Activated CD4-positive, CD25-positive, alpha-beta regulatory T cell treated with anti-CD3 and anti-CD28 coated beads, Interleukin-2, amount 50 U/mL, for 16 hours (primary cell): ENCODE data around the gene PROM1.

ENCODE experiments used
- DNase-seq: peaks from one replicate; pipeline ENCODE4 v3.0.0-alpha.2; 2020; ENCODE audit warnings: low read depth, low spot score

The PROM1 gene

GRCh38 chr4:16083241-16084191 lies at the start of gene PROM1:
Gene PROM1 (minus strand): TSS chr4:16084023. CDS start chr4:16075906, 8,117 bp downstream.
- no peak for DNase-seq

GRCh38 chr4:16133406-16133805 lies 49.6 kb upstream of the PROM1 start:
- DNase-seq = no peak

GRCh38 chr4:16131293-16131692 lies 47.5 kb upstream of the PROM1 start:
- no peak for DNase-seq

- DNase-seq = no peak
These were observed 45.5 kb upstream of the PROM1 start for GRCh38 chr4:16129336-16129735.

GRCh38 chr4:16126714-16127113 lies 42.9 kb upstream of the PROM1 start:
- no peak for DNase-seq

- no peak for DNase-seq
These were observed 42.0 kb upstream of the PROM1 start for GRCh38 chr4:16125571-16126445.

GRCh38 chr4:16124232-16124631 lies 40.4 kb upstream of the PROM1 start:
- DNase-seq = no peak

- no peak for DNase-seq
These were observed 39.7 kb upstream of the PROM1 start for GRCh38 chr4:16123356-16124084.

- DNase-seq = no peak
These were observed 39.0 kb upstream of the PROM1 start for GRCh38 chr4:16122784-16123183.

- no peak for DNase-seq
These were observed 38.5 kb upstream of the PROM1 start for GRCh38 chr4:16122308-16122711.

GRCh38 chr4:16120720-16121119 lies 36.9 kb upstream of the PROM1 start:
- no peak for DNase-seq

- DNase-seq = no peak
These were observed 36.2 kb upstream of the PROM1 start for GRCh38 chr4:16119981-16120380.

GRCh38 chr4:16118090-16118489 lies 34.3 kb upstream of the PROM1 start:
- no peak for DNase-seq

- DNase-seq = no peak
These were observed 33.3 kb upstream of the PROM1 start for GRCh38 chr4:16117164-16117563.

- no peak for DNase-seq
These were observed 32.7 kb upstream of the PROM1 start for GRCh38 chr4:16116493-16116990.

GRCh38 chr4:16116019-16116418 lies 32.2 kb upstream of the PROM1 start:
- no peak for DNase-seq

- no peak for DNase-seq
These were observed 30.7 kb upstream of the PROM1 start for GRCh38 chr4:16114546-16114945.

GRCh38 chr4:16113741-16114140 lies 29.9 kb upstream of the PROM1 start:
- DNase-seq = no peak

- DNase-seq = no peak
These were observed 27.7 kb upstream of the PROM1 start for GRCh38 chr4:16111533-16111932.

- no peak for DNase-seq
These were observed 27.0 kb upstream of the PROM1 start for GRCh38 chr4:16110661-16111290.

- no peak for DNase-seq
These were observed 26.4 kb upstream of the PROM1 start for GRCh38 chr4:16110199-16110598.
